ENCODE data around the gene NTM. TPM values are rescaled to one million over a fixed set of nuclear protein-coding genes. Genes with fewer than 3 reads are reported as not detected.

The NTM gene
- total RNA-seq, 4 donors from 2014 or later, result 0.78 to 1.1 (median 0.88) TPM; not detected in 1

DNA sequence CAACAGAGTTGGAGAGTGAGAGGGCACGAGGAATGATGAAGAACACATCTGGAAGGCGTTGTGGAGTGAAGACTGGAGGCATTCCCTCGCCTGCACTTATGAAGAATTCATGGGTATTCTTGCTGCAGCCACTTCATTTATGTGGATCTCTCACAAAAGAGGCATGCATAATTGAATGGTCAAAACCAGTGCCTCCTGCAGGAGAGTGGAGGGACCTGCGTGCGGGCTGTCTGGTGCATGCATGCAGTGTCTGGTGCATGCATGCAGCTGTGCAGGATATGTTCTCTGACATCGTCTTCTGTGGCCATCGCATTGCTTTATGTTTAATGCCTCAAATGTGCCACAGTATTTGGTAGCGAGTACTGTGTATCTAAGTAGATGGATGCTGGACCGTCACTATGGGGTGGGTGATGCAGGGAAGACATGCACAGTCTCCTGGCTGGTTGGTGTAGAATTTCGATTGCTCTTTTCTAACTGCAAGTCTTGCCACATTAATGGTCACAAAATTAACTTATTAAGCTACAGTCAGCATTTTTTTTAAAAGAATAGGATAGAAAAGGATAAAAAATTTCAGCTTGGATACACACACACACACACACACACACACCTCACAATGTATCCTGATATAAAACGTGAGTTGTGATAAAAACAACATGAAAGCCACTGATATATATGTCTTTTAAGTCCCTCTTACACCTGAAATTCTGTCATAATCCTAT, 20.9 kb upstream of the NTM start:
- 81 to 84% methylated on average over 11 of the region's 11 CpGs for WGBS, 2 donors
- Histone ChIP-seq H3K27me3 (no peaks in the 10 kb centered on the region), H3K36me3 (no peaks in the 10 kb centered on the region), H3K4me3 (replicated peaks in 1 of 3) (no peak overlapping the region), H3K27ac (no peak overlapping the region), H3K4me1 (no peaks in the 10 kb centered on the region), H3K9me3 (no peaks in the 10 kb centered on the region)
- DNase-seq, result no peak
- TF ChIP-seq, protein P1, sequence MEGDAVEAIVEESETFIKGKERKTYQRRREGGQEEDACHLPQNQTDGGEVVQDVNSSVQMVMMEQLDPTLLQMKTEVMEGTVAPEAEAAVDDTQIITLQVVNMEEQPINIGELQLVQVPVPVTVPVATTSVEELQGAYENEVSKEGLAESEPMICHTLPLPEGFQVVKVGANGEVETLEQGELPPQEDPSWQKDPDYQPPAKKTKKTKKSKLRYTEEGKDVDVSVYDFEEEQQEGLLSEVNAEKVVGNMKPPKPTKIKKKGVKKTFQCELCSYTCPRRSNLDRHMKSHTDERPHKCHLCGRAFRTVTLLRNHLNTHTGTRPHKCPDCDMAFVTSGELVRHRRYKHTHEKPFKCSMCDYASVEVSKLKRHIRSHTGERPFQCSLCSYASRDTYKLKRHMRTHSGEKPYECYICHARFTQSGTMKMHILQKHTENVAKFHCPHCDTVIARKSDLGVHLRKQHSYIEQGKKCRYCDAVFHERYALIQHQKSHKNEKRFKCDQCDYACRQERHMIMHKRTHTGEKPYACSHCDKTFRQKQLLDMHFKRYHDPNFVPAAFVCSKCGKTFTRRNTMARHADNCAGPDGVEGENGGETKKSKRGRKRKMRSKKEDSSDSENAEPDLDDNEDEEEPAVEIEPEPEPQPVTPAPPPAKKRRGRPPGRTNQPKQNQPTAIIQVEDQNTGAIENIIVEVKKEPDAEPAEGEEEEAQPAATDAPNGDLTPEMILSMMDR (IDR thresholded peaks at IDR 0.05), result no peak
- TF ChIP-seq POLR2A (IDR thresholded peaks at IDR 0.05), result no peak
- intact Hi-C loops (cut with DNase I), result no loop called here

DNA sequence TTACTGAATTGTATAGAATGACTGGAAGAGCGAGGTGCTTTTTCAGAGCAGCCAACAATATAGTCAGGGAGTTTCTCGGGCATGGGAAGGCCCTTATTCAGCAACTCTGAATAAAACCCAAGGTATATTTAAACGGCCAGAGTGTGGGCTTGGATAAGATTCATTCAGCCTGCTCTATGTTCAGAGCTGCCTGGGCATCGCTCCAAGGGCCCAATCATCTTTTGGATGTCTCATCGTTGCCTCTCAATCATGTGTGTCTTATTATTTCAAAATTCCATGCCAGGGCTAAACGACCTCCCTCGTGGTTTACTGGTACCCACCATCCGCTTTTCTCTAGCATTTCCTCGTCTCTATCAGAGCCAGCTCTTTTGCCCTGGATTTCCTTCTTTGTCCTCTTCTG, 19.5 kb upstream of the NTM start:
- Histone ChIP-seq H3K9me3 (no peaks in the 10 kb centered on the region), H3K4me3 (replicated peaks in 1 of 3) (no peak overlapping the region), H3K27ac (no peak overlapping the region), H3K36me3 (no peaks in the 10 kb centered on the region), H3K27me3 (no peaks in the 10 kb centered on the region), H3K4me1 (no peaks in the 10 kb centered on the region)
- 66 to 71% methylated on average over 9 of the region's 9 CpGs for WGBS, 2 donors
- TF ChIP-seq, protein P1 (IDR thresholded peaks at IDR 0.05), result no peak
- TF ChIP-seq POLR2A (IDR thresholded peaks at IDR 0.05), result no peak
- intact Hi-C loops (cut with DNase I), result no loop called here
- no peak for DNase-seq

DNA sequence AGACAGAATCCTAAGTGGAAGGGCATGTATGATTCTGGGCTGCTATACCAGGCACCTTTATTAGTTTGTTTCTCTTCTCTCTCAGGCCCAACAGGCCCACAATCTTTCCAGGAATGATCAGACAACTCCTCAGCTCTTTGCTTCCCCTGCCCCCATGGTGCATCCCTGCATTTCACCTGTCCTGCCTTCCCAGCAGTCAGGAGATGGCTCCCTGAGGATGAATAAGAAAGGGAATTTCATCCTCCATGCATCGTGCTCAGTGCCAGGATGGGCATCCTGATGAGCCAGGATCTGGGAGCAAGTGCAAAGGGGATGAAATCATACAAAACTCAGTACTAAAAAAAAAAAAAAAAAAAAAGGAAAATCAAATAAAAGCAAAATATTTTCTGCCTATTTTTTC, 18.6 kb upstream of the NTM start:
- H3K36me3 ChIP-seq, result no peaks in the 10 kb centered on the region
- H3K4me1 ChIP-seq, result no peaks in the 10 kb centered on the region
- WGBS, 2 donors, result 50 to 57% methylated on average over 1 of the region's 1 CpG
- intact Hi-C loops (cut with DNase I), result no loop called here
- TF ChIP-seq POLR2A (IDR thresholded peaks at IDR 0.05), result no peak
- TF ChIP-seq, protein P1 (IDR thresholded peaks at IDR 0.05), result no peak
- H3K4me3 ChIP-seq (replicated peaks in 1 of 3), result no peak overlapping the region
- DNase-seq, result no peak
- H3K27ac ChIP-seq, result no peak overlapping the region
- no peaks in the 10 kb centered on the region for H3K27me3 ChIP-seq
- no peaks in the 10 kb centered on the region for H3K9me3 ChIP-seq

DNA sequence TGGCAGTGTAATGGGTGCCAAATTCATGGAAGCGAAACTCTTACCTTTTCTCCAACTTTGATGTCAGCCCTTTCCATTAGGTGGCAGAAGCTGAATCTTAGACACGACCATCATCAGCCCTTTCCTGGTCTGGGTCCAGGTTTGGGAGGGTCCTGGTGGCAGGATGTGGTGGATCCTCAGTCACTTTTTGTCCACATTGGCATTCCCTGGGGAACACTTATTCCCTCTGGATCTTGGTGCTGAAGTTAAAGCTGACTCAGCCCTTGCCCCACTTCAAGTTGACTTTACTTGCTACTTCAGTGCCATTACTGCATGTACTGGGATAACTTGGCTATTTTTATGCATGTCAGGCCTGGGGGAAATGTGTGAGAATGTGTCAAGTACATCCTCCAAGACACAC, 16.6 kb upstream of the NTM start:
- H3K9me3 ChIP-seq, result no peaks in the 10 kb centered on the region
- intact Hi-C loops (cut with DNase I), result no loop called here
- H3K27ac ChIP-seq, result no peak overlapping the region
- TF ChIP-seq, protein P1 (IDR thresholded peaks at IDR 0.05), result no peak
- TF ChIP-seq POLR2A (IDR thresholded peaks at IDR 0.05), result no peak
- no peaks in the 10 kb centered on the region for H3K36me3 ChIP-seq
- no peaks in the 10 kb centered on the region for H3K4me1 ChIP-seq
- H3K4me3 ChIP-seq (replicated peaks in 1 of 3), result no peak overlapping the region
- DNase-seq, result no peak
- no peaks in the 10 kb centered on the region for H3K27me3 ChIP-seq
- 63 to 70% methylated on average over 2 of the region's 2 CpGs for WGBS, 2 donors

DNA sequence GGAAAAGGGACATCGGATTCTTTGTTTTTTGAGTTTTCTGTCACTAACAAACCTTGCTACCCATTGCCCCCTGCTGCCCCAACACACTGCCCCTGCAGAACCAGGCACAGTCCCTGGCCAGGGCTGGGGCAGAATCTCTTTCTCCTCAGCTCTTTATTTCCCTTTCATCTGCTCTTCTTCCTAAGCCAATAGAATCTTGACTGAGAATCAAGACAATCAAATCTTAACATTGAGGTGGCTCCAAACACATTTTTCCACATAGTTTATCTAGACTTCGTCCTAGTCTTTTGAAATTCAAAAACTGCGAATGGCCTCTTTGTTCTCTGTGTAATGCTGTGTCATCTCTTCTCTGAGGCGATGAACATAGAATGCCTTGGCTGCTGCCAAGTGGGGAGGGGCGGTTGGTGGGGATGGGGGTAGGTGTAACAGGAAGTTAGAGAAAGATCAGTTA, 16.1 kb upstream of the NTM start:
- no peaks in the 10 kb centered on the region for H3K36me3 ChIP-seq
- intact Hi-C loops (cut with DNase I), result no loop called here
- no peak overlapping the region for H3K27ac ChIP-seq
- H3K4me1 ChIP-seq, result no peaks in the 10 kb centered on the region
- DNase-seq, result no peak
- H3K27me3 ChIP-seq, result no peaks in the 10 kb centered on the region
- no peak for TF ChIP-seq POLR2A (IDR thresholded peaks at IDR 0.05)
- TF ChIP-seq, protein P1 (IDR thresholded peaks at IDR 0.05), result no peak
- no peaks in the 10 kb centered on the region for H3K9me3 ChIP-seq
- no peak overlapping the region for H3K4me3 ChIP-seq (replicated peaks in 1 of 3)
- WGBS, 2 donors, result 62 to 69% methylated on average over 5 of the region's 5 CpGs
